ENCODE measurements around the gene TUT1. TPM values are rescaled to one million over a fixed set of nuclear protein-coding genes. Genes with fewer than 3 reads are reported as not detected.

The TUT1 gene
- total and polyA plus RNA-seq, 7 donors: 5.3 to 16.8 (median 6.0) TPM

GRCh38 chr11:62575837-62576236 lies 15.5 kb downstream of the TUT1 start:
- intact Hi-C loops (cut with DNase I): loop anchor here (2.0 kb wide), 1 partner anchor 15 kb away; the partner anchor contains the start of gene TUT1
- Histone ChIP-seq H3K9me3 (no peaks in the 10 kb centered on the region), H3K27me3 (no peaks in the 10 kb centered on the region), H3K4me1 (peaks cover 0 to 41% (median 35%) of the 10 kb centered on the region in 4 donors), H3K4me3 (peak overlapping the region in 1 of 4 donors; percentile 64), H3K36me3 (peaks cover 0 to 63% (median 29%) of the 10 kb centered on the region in 4 donors), H3K27ac (peak overlapping the region; percentile 91 to 94 (median 93))
- DNase-seq: no peak
- 92 to 93% methylated on average over 14 of the region's 14 CpGs for WGBS, 2 donors
- TF ChIP-seq POLR2A (IDR thresholded peaks at IDR 0.05) (no peak), CTCF (IDR thresholded peaks at IDR 0.05) (no peak), EP300 (IDR thresholded peaks at IDR 0.05) (no peak), POLR2AphosphoS5 (IDR thresholded peaks at IDR 0.05) (no peak)

GRCh38 chr11:62575156-62575555 lies 16.2 kb downstream of the TUT1 start:
- H3K9me3 ChIP-seq: no peaks in the 10 kb centered on the region
- H3K4me3 ChIP-seq: peak overlapping the region in 3 of 4 donors; percentile 64 to 92 (median 75)
- peaks cover 4 to 64% (median 34%) of the 10 kb centered on the region in 4 donors for H3K36me3 ChIP-seq
- H3K27ac ChIP-seq: peak overlapping the region; percentile 91 to 94 (median 93)
- WGBS, 2 donors: 33 to 65% methylated on average over 17 of the region's 17 CpGs
- no peak for TF ChIP-seq POLR2A (IDR thresholded peaks at IDR 0.05)
- no peak for TF ChIP-seq EP300 (IDR thresholded peaks at IDR 0.05)
- no peak for TF ChIP-seq POLR2AphosphoS5 (IDR thresholded peaks at IDR 0.05)
- TF ChIP-seq CTCF (IDR thresholded peaks at IDR 0.05): no peak
- H3K27me3 ChIP-seq: no peaks in the 10 kb centered on the region
- DNase-seq: no peak
- intact Hi-C loops (cut with DNase I): loop anchor here (2.0 kb wide), 1 partner anchor 16 kb away; the partner anchor contains the start of gene TUT1
- peaks cover 0 to 47% (median 35%) of the 10 kb centered on the region in 4 donors for H3K4me1 ChIP-seq

- intact Hi-C loops (cut with DNase I): loop anchor here (2.0 kb wide), 1 partner anchor 16 kb away; the partner anchor contains the start of gene TUT1
- no peak for DNase-seq
- H3K36me3 ChIP-seq: peaks cover 4 to 64% (median 39%) of the 10 kb centered on the region in 4 donors
Observed at GRCh38 chr11:62574363-62575071, 16.8 kb downstream of the TUT1 start.

GRCh38 chr11:62573592-62574362 lies 17.5 kb downstream of the TUT1 start, which contains the start of gene EEF1G:
Gene EEF1G, minus strand, starts transcription at chr11:62573891. Its CDS starts 49 bp downstream, at chr11:62573842.
- Histone ChIP-seq H3K4me1 (peaks cover 0 to 53% (median 35%) of the 10 kb centered on the region in 4 donors), H3K9me3 (no peaks in the 10 kb centered on the region), H3K36me3 (peaks cover 4 to 64% (median 44%) of the 10 kb centered on the region in 4 donors), H3K27me3 (no peaks in the 10 kb centered on the region), H3K4me3 (peak within 1 kb of the TSS; percentile 64 to 92 (median 78)), H3K27ac (peak within 1 kb of the TSS; percentile 91 to 94 (median 93))
- WGBS, 2 donors: 0% methylated on average over 46 of the region's 46 CpGs
- DNase-seq: peak; percentile 99
- intact Hi-C loops (cut with DNase I): loop anchor here (2.0 kb wide), 1 partner anchor 17 kb away; the partner anchor contains the start of gene TUT1
- TF ChIP-seq POLR2AphosphoS5 (IDR thresholded peaks at IDR 0.05) (peak; percentile 77 to 97 (median 96)), POLR2A (IDR thresholded peaks at IDR 0.05) (peak; percentile 92 to 93), EP300 (IDR thresholded peaks at IDR 0.05) (peak in 1 of 4 donors; percentile 60), CTCF (IDR thresholded peaks at IDR 0.05) (no peak)

More at GRCh38 chr11:62574363-62575071, 16.8 kb downstream of the TUT1 start:
- TF ChIP-seq CTCF (IDR thresholded peaks at IDR 0.05): no peak
- TF ChIP-seq POLR2A (IDR thresholded peaks at IDR 0.05): peak in 1 of 2 donors; percentile 35
- TF ChIP-seq POLR2AphosphoS5 (IDR thresholded peaks at IDR 0.05): peak in 3 of 4 donors; percentile 28 to 55 (median 48)
- Histone ChIP-seq H3K4me1 (peaks cover 0 to 53% (median 35%) of the 10 kb centered on the region in 4 donors), H3K9me3 (no peaks in the 10 kb centered on the region), H3K4me3 (peak overlapping the region; percentile 43 to 92 (median 70)), H3K27me3 (no peaks in the 10 kb centered on the region), H3K27ac (peak overlapping the region; percentile 91 to 94 (median 93))
- 1% methylated on average over 33 of the region's 33 CpGs for WGBS, 2 donors
